ENCODE results near the gene LILRB2.
"Not testable (repeated sequence)": the region's sequence is repeated elsewhere in the genome, so short reads cannot be mapped to it uniquely, and the experiment has no call there.

Gene LILRB2

DNA sequence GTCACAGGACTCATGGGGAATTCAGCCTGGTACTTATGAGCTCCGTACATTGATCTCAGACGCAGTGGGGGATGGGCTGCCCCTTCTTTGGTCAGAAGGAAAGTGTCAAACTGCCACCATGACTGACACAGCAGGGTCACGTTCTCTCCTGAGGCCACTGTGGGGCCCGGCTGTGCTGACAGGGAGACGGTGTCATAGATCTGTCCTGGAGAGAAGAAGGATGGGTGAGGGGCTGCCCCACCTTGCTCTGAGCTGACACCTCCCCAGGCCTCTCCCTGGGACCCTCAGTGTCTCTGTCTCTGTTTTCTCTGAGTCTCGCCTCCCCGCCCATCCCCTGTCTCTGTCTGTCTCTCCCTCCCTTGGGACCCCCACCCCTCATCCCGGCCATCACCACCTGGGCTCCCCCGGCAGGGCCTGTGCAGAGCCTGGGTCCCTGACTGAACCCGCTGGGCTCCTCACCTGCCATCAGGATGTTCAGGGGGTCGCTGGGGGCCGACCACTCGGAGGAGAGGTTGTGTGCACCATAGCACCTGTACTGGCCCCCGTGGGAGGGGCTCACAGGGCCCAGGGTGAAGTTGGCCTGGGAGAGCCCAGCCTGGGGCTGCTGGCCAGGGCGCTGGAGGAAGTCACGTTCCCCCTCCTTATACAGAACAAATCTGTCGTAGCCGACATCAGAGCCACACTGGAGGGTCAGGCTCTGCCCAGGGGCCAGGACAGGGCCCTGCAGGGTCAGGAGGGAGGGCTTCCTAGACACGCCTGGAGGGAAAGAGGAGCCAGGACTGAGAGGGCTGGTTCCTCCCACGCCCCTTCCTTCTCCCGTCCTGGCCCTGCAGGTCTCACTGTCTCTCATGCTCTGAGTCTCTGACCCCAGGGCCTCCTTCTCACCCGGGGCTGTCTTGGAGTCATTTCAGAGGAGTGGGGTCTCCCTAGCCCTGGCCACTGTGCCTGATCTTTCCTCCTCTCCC, 40.3 kb downstream of the LILRB2 start:
- not testable (repeated sequence) for DNase-seq

DNA sequence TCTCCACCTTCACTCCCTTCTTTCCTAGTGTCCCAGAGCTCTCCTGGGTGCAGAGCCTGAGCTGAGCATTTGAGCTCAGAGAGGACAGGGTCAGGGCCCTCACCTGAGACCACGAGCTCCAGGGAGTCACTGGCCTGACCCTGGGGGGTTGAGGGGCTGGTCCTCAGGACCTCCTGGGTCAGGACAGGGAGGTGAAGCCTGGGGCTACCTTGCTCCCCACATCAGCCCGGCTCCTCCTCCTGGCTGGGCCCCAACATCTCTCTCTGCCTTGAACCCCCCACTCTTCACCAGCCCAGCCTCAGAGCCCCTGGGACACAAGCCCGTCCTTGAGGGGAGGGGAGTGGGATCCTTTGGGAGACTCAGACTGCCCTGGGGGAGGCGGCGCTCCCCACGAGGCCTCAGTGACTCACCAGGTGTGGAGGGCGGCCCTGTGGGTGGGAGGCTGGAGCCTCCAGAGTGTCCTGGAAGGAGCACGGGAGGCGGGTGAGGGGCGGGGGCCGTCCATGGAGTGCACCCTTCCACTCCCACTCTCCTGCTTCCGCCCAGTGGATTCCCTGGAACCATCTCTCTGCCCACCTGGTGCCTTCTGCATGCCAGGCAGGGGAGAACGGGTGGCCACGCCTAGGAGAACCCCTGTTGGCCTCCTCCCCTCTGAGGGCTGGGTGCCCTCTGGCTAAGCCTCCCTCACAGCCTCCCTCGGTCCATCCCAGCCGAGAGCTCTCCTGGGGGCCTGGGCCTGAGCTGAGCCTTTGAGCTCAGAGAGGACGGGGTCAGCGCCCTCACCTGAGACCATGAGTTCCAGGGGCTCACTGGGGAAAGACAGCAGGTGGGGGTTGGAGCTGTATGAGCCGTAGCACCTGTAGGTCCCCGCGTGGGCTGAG, 41.2 kb downstream of the LILRB2 start:
- not testable (repeated sequence) for DNase-seq

DNA sequence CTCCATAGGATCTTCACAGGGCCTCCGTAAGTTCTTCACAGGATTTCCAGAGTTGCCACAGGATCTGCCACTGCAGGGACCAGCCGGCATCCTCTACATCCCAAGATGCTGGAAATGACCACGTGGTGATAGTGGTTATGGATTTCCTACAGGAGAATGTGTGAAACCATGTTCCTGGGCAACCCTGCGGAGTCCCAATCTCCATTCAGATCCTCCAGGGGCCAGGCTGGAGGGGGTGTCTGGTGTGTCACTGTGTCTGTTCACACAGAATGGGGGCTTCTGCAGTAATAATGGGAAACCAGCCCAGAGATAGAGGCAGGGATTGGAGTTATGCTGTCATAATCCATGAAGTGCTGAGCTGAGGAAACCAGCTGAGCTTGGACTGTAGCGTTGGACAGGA, 47.0 kb downstream of the LILRB2 start:
- DNase-seq, result no peak

DNA sequence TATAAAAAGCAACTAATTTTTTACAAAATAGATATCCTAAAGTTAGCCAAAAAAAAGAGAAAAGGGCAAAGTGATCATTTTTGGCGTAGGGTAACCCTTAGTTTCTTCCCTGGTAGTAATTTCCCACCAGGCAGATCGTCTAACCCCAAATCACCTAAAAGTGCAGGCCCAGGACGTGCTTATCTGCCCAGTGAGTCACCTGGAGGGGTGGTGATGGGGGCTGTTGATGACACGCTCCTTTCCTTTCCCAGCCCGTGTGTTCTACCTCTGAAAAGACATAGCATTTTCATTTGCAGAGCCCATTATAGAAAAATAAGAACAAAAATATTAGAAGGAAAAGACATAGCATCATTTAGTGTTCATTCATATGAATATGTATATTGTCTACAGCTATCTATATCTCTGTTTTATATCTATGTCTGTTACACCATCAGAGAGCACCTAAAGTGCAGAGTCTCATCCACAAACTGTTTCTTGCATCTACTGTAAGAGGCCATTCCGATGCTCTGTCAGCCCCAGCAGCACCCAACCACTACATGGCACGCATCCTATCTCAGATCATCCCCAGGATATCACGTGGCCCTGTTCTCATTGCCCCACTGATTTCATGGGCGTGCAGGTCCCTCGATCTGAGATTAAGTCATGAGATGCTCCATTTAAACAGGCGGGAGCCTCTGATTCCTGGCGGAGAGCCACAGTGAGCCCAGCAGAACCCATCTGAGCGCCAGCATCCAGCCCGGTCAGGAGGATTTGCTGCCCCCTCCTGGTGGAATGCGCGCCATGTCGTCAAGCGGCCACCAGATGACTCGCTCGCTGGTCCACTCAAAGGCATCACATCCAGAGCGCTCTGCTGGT, 49.6 kb downstream of the LILRB2 start:
- peak; percentile 74 for DNase-seq

- DNase-seq, result no peak
Observed at GRCh38 chr19:54230031-54230430, 50.9 kb downstream of the LILRB2 start.

DNA sequence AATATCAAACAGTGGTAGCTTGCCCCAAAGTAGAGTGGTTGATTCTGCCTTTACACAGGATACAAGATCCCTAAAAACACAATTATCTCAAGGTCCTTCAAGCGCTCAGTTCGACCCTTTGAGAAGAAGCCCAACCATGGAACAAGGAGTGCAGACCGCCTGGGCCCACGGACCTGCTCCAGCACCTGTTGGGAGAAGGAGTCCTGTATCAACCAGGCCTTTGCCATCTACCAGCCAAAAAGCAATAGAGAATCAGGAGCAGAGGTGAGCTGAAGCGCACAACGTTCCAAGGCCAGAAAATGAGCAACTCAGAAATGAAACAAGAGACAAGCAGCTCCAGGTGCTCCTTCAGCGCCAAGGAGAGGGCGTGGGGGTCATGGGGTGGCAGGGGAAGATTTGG, 51.8 kb downstream of the LILRB2 start:
- no peak for DNase-seq

DNA sequence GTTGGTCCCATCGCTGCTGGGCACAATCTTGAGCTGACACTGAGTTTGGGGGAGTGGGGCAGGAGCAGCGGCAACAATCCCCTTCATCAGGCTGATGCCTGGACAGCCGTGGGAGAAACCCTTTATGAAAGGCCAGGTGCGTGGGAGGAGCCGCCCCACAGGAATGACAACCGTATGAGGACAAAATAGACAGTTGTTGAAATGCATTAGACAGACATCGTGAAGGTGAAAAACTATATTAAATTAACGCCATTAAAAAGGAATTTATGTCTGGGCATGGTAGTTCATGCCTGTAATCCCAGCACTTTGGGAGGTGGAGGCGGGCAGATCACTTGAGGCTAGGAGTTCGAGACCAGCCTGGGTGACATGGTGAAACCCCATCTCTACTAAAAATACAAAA, 56.3 kb downstream of the LILRB2 start:
- DNase-seq, result not testable (repeated sequence)

DNA sequence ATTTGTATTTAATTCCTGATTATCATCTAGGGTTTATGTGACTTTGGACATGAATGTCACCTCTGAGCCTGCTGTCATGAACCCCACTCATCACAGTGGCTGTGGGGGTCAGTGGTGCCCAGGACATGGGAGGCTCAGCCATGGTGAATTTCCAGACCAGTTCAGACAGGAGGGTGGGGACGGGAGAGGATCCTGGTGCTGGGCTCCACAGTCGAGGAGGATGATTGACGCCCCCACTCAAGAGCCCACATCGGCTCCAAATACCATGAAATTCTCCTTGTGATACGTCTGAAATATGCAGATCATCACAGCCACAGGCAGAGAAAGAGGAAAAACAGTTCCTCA, 57.0 kb downstream of the LILRB2 start:
- DNase-seq, result not testable (repeated sequence)

All from fibroblast of skin of scalp (primary cell).